ENCODE data around the gene DBH. TPM values are rescaled to one million over a fixed set of nuclear protein-coding genes. Genes with fewer than 3 reads are reported as not detected.

DBH gene
- total RNA-seq, 2 donors from 2014 or later, result not detected

DNA sequence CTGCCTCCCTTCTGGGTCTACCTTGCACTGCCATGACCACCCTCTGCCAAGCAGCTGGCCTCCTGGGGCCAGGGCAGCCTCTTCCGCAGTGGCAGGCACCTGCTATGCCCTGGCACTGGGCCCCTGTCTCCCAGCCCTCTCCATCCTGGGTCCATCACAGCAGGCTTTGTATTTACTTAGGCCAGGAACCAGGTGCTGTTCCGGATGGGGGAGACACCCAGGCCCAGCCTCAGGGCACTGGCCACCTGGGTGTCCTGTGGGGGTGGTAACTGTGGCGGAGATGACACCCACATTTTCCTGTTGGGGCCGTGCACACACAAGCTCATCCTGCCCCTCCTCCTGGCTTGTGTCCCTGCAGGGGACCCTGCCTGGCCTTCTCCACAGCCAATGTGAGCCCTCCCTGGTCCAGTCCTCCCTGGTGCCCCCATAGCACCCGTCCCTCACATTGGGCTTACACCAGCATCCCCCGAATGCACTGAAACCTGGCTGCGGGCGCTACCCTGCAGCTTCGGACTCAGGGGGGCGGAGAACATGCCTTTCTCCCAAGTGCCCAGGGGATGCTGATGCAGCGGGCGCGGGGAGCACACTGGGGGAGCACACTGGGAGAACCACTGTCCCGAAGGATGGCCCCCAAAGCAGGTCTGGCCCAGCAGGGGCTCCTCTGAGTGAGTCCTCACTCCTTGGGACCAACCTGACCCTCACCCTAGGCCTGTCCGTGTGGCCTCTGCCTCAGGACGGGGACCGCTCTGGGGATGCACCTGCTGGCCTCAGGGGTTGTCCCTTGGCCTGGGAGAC is 44.9 kb upstream of the DBH start:
- DNase-seq (ENCODE audit: low spot score), result no peak
- peaks cover 0 to 1% of the 10 kb centered on the region in 2 donors for H3K9me3 ChIP-seq
- no peak overlapping the region for H3K4me3 ChIP-seq
- no peaks in the 10 kb centered on the region for H3K4me1 ChIP-seq
- no peak overlapping the region for H3K27ac ChIP-seq
- peaks cover 0 to 4% of the 10 kb centered on the region in 2 donors for H3K27me3 ChIP-seq
- H3K36me3 ChIP-seq, result no peaks in the 10 kb centered on the region
- TF ChIP-seq, protein P1, sequence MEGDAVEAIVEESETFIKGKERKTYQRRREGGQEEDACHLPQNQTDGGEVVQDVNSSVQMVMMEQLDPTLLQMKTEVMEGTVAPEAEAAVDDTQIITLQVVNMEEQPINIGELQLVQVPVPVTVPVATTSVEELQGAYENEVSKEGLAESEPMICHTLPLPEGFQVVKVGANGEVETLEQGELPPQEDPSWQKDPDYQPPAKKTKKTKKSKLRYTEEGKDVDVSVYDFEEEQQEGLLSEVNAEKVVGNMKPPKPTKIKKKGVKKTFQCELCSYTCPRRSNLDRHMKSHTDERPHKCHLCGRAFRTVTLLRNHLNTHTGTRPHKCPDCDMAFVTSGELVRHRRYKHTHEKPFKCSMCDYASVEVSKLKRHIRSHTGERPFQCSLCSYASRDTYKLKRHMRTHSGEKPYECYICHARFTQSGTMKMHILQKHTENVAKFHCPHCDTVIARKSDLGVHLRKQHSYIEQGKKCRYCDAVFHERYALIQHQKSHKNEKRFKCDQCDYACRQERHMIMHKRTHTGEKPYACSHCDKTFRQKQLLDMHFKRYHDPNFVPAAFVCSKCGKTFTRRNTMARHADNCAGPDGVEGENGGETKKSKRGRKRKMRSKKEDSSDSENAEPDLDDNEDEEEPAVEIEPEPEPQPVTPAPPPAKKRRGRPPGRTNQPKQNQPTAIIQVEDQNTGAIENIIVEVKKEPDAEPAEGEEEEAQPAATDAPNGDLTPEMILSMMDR (IDR thresholded peaks at IDR 0.05), result no peak

DNA sequence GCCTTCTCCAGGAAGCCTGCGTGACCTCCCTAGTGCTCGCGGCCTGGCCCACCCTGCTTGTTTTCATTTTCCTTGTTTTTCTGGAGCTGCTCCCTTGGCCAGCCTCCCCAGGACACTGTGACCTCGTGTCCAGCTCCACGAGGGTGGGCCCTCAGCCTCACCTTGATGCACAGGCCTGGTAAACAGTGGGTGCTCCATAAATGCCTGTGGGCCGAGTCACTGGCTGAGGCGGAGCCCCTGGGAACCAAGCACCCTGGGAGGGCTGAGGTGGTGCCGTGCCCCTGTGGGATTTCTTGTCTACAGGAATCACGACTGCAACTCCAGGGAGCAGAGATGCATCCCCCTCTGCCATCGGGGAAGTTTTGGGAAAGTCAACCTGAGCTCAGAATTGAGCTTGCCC is 44.2 kb upstream of the DBH start:
- H3K4me1 ChIP-seq, result no peaks in the 10 kb centered on the region
- no peak for DNase-seq (ENCODE audit: low spot score)
- H3K9me3 ChIP-seq, result peaks cover 0 to 8% of the 10 kb centered on the region in 2 donors
- no peak overlapping the region for H3K27ac ChIP-seq
- no peaks in the 10 kb centered on the region for H3K36me3 ChIP-seq
- TF ChIP-seq, protein P1 (IDR thresholded peaks at IDR 0.05), result no peak
- H3K27me3 ChIP-seq, result no peaks in the 10 kb centered on the region
- H3K4me3 ChIP-seq, result no peak overlapping the region

DNA sequence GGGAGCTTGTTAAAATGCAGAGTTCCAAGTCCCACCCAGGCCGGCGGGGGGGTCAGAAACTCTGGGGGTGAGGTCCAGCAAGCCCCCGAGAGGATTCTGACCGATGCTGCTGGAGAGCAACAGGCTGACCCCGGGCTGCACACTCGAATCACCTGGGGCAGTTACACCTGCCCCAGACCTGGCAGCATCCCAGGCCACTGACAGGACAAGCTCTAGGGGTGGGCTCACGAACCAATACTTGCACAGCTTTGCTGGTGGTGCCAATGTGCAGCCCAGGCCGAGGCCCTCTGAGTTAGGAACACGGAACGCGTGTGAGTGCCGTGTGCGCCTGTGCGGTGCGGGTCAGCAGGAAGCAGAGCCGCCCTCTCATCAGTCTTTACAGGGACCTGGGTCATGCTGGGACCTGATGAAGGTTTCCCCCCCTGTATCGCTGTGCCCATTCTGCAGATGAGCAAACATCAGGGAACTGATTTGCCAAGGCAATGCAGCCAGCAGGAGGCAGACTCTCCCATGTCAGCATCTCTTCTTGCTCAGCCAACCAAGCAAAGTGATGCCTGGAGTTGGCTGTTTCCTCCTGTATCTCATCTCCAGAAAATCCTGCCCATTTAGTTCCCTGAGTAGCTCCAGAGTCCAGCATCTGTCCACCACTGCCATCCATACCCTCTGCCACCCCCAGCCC is 43.3 kb upstream of the DBH start:
- no peak for DNase-seq (ENCODE audit: low spot score)
- H3K27me3 ChIP-seq, result no peaks in the 10 kb centered on the region
- H3K36me3 ChIP-seq, result no peaks in the 10 kb centered on the region
- no peaks in the 10 kb centered on the region for H3K4me1 ChIP-seq
- H3K4me3 ChIP-seq, result no peak overlapping the region
- no peak overlapping the region for H3K27ac ChIP-seq
- peaks cover 5 to 17% of the 10 kb centered on the region in 2 donors for H3K9me3 ChIP-seq
- TF ChIP-seq, protein P1 (IDR thresholded peaks at IDR 0.05), result peak in 1 of 2 donors; percentile 16

DNA sequence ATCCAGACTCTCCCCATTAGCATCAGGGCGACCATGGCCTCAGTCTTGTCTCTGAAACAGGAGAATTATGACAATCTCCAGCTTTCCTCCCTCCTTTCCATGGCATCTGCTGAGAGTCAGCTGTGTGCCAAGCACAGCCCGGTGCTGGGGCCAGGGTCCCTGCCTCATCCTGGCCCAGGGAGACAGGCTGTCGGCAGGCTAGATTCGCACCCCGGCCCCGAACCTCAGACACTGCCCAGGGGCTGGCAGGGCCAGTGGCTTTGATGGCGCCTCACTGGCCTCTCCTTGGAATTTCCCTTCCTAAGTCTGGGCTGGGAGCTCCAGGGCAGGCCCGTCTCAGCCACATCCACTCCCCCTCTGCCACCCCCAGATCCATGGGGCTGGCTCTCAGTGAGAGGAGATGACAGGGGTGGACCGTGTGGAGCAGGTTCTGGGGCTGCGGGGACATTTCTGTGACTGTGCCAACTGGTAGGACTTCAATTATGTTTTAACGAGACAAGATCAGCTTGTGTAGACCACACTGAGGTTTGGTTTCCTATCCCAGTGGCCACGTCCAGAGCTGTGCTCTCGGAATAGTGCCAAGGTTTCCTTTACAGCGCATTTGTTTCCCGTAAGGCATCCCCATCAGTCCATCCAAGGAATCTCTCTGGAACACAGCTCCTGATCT is 42.4 kb upstream of the DBH start:
- Histone ChIP-seq H3K4me3 (no peak overlapping the region), H3K36me3 (no peaks in the 10 kb centered on the region), H3K27ac (no peak overlapping the region), H3K27me3 (no peaks in the 10 kb centered on the region), H3K4me1 (no peaks in the 10 kb centered on the region), H3K9me3 (peaks cover 7 to 25% of the 10 kb centered on the region in 2 donors)
- DNase-seq (ENCODE audit: low spot score), result no peak
- TF ChIP-seq, protein P1 (IDR thresholded peaks at IDR 0.05), result no peak

DNA sequence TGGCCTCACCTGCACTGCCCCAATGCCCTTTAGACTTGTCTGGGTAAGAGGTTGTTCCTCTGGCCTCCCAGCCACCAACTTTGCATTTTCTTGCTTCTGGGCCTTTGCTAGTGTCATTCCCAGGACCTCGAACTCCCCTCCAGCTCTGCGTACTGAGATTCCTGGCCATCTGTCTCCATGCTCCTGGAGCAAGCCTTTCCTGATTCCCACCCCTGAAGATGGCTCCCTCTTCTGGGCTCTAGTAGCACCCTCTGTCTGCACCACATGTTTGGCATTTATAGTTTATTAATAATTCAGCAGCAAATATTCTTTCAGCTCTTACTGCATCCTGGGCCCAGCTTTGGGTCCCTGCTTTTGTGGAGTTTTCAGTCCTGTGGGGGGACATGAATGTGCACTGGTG is 41.9 kb upstream of the DBH start:
- no peaks in the 10 kb centered on the region for H3K27me3 ChIP-seq
- TF ChIP-seq, protein P1 (IDR thresholded peaks at IDR 0.05), result no peak
- no peak overlapping the region for H3K27ac ChIP-seq
- H3K4me1 ChIP-seq, result no peaks in the 10 kb centered on the region
- no peak for DNase-seq (ENCODE audit: low spot score)
- H3K9me3 ChIP-seq, result peaks cover 7 to 25% of the 10 kb centered on the region in 2 donors
- H3K36me3 ChIP-seq, result no peaks in the 10 kb centered on the region
- no peak overlapping the region for H3K4me3 ChIP-seq
